Calu3 (cell line): ENCODE measurements around the gene KDM2A. TPM values are rescaled to one million over a fixed set of nuclear protein-coding genes. Genes with fewer than 3 reads are reported as not detected.

ENCODE experiments used
- BruUV-seq: library from RNA; stranded (reverse); fragments of 400-500 nt; replicated peaks from 2 replicates; lab custom pipeline; 2021; lab: Mats Ljungman, UMichigan
- CTCF ChIA-PET: fragments of 300-600 bp; sonication (Branson Sonifier 250); formaldehyde crosslinking; loops from one replicate; lab custom pipeline; 2022; ENCODE audit warnings: antibody characterized with exemption; lab: Charles Lee
- DNase-seq: peaks from one replicate; pipeline ENCODE4 v3.0.0; 2022
- H3K27ac Mint-ChIP-seq: one replicate; pipeline ENCODE4 v1.8.0; 2022; ENCODE audit warnings: mixed read lengths; ENCODE audit not compliant: unreplicated experiment
- H3K27me3 Mint-ChIP-seq: one replicate; pipeline ENCODE4 v1.8.0; 2022; ENCODE audit warnings: mixed read lengths; ENCODE audit not compliant: unreplicated experiment
- H3K36me3 Mint-ChIP-seq: one replicate; pipeline ENCODE4 v1.8.0; 2022; ENCODE audit warnings: mild to moderate bottlenecking, moderate library complexity, mixed read lengths; ENCODE audit not compliant: insufficient read depth, unreplicated experiment
- H3K4me1 Mint-ChIP-seq: one replicate; pipeline ENCODE4 v1.8.0; 2022; ENCODE audit warnings: mild to moderate bottlenecking, low read depth, mixed read lengths; ENCODE audit not compliant: unreplicated experiment
- H3K4me3 Mint-ChIP-seq: one replicate; pipeline ENCODE4 v1.8.0; 2022; ENCODE audit warnings: mild to moderate bottlenecking, low read depth, moderate library complexity, mixed read lengths; ENCODE audit not compliant: unreplicated experiment
- H3K9me3 Mint-ChIP-seq: one replicate; pipeline ENCODE4 v1.8.0; 2022; ENCODE audit warnings: low read depth, mixed read lengths; ENCODE audit not compliant: unreplicated experiment
- intact Hi-C: fragments of 100-400 bp; cut with micrococcal nuclease; formaldehyde crosslinking; loops from one replicate; pipeline ENCODE4 v1.10.0; 2022; ENCODE audit not compliant: unreplicated experiment
- total RNA-seq: library from RNA; stranded (reverse); gene quantifications from 2 replicates; pipeline ENCODE4 v1.2.3, GENCODE V29; 2022
- TF ChIP-seq, protein P1 (sequence below): fragments of 200-600 bp; IDR thresholded peaks from one replicate; pipeline ENCODE4 v1.8.0; 2022; ENCODE audit warnings: antibody characterized with exemption; ENCODE audit not compliant: unreplicated experiment

KDM2A gene
- total RNA-seq, 1 experiment from 2014 or later = 73.2 TPM

DNA sequence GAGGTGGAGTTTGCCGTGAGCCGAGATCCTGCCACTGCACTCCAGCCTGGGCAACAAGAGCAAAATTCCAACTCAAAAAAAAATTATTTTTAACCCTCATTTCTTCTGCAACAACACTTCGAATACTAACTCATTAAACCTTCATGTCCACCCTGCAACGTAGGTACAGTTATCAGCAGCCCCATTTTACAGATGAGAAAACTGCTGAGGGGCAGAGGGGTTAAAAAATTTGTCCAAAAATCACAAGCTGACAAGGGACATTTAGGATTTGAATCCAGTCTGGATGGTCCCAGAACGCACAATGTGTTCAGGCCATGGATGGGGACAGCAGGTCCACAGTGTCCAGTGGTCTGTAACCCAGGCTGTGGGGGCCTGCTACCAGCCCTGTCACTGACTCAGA, 33.4 kb upstream of the KDM2A start:
- H3K9me3 Mint-ChIP-seq = no peaks in the 10 kb centered on the region
- no TSS peak for BruUV-seq
- H3K27me3 Mint-ChIP-seq = no peaks in the 10 kb centered on the region
- no peaks in the 10 kb centered on the region for H3K36me3 Mint-ChIP-seq
- no peak overlapping the region for H3K4me3 Mint-ChIP-seq
- intact Hi-C loops = no loop called here
- H3K27ac Mint-ChIP-seq = no peak overlapping the region
- no peak for DNase-seq
- peaks cover 7% of the 10 kb centered on the region for H3K4me1 Mint-ChIP-seq
- TF ChIP-seq, protein P1, sequence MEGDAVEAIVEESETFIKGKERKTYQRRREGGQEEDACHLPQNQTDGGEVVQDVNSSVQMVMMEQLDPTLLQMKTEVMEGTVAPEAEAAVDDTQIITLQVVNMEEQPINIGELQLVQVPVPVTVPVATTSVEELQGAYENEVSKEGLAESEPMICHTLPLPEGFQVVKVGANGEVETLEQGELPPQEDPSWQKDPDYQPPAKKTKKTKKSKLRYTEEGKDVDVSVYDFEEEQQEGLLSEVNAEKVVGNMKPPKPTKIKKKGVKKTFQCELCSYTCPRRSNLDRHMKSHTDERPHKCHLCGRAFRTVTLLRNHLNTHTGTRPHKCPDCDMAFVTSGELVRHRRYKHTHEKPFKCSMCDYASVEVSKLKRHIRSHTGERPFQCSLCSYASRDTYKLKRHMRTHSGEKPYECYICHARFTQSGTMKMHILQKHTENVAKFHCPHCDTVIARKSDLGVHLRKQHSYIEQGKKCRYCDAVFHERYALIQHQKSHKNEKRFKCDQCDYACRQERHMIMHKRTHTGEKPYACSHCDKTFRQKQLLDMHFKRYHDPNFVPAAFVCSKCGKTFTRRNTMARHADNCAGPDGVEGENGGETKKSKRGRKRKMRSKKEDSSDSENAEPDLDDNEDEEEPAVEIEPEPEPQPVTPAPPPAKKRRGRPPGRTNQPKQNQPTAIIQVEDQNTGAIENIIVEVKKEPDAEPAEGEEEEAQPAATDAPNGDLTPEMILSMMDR = no peak
- CTCF ChIA-PET = no interaction called here

DNA sequence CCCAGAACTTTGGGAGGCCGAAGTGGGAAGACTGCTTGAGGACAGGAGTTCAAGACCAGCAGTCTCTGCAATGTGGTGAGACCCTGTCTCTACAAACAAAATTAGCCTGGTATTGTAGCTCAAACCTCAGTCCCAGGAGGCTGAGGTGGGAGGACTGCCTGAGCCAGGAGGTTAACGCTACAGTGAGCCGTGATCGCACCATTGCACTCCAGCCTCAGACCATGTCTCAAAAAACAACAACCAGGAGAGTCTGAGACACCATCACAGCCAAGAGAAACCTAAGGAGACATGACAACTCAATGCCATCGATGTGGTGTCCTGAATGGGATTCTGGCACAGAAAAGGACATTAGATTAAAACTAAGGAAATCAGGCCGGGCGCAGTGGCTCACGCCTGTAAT, 28.3 kb upstream of the KDM2A start:
- CTCF ChIA-PET = no interaction called here
- TF ChIP-seq, protein P1 = no peak

DNA sequence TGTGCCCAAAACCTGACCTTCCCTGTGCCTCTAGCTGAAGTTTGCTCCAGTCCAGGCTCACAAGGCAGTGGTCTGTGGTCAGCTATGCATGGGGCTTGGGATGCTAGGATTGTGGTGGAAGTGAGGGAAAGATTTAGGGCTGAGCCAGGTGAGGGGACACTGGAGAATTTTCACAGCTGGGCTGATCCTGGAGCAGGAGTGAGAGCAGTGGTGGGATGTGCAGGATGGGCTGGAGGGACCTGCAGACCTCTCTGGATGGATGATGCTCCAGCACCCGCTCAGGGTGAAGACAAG, 23.9 kb upstream of the KDM2A start:
- TF ChIP-seq, protein P1 = no peak
- no TSS peak for BruUV-seq
- Mint-ChIP-seq H3K4me3 (no peak overlapping the region), H3K9me3 (no peaks in the 10 kb centered on the region), H3K4me1 (no peaks in the 10 kb centered on the region), H3K27ac (no peak overlapping the region), H3K27me3 (no peaks in the 10 kb centered on the region), H3K36me3 (no peaks in the 10 kb centered on the region)
- DNase-seq = no peak
- intact Hi-C loops = loop anchor here (5.0 kb wide), 1 partner anchor 72 kb away; no protein-coding TSS in a partner anchor
- CTCF ChIA-PET = interaction anchor here (0.7 to 1.6 kb wide), 6 partner anchors 11 to 145 kb away, joined by 3 to 8 read pairs (median 5); partner anchors contain the start of gene KDM2A

More for the DNA sequence above, 28.3 kb upstream of the KDM2A start:
- Mint-ChIP-seq H3K4me1 (no peaks in the 10 kb centered on the region), H3K4me3 (no peak overlapping the region), H3K27me3 (no peaks in the 10 kb centered on the region), H3K27ac (no peak overlapping the region), H3K9me3 (no peaks in the 10 kb centered on the region), H3K36me3 (no peaks in the 10 kb centered on the region)
- intact Hi-C loops = no loop called here
- no peak for DNase-seq
- no TSS peak for BruUV-seq

DNA sequence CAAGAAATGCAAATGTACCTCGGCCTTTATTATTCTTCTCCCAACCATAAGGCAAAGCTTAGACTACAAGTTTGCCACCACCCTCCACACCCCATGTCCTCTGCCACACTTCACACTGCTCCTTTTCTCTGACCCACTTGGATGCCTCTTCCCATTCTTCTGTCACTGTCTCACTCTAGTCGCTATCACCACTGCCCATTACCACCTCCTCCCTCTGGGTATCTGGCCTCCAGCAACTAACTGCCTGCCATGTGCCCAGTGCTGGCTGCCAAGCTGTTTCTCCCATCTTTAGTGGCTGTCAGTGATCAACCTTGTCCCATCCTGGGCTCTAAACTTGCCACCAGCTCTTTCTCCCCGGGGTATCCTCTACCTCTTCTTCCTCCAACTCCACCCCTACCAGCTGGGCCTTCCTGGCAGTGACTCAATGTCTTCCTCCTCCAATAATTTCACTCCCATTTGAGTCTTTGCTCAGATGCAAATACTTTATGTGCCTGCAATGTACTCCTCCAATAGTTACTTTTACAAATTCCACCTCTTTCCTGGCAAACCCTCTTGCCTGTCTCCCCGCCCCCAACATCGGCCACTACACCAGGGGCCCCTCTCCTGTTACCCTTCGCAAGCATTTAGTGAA, 20.1 kb upstream of the KDM2A start:
- intact Hi-C loops = loop anchor here (5.0 kb wide), 1 partner anchor 68 kb away; no protein-coding TSS in a partner anchor
- no peak for DNase-seq
- Mint-ChIP-seq H3K27ac (no peak overlapping the region), H3K9me3 (no peaks in the 10 kb centered on the region), H3K27me3 (no peaks in the 10 kb centered on the region), H3K4me1 (no peaks in the 10 kb centered on the region), H3K4me3 (no peak overlapping the region), H3K36me3 (no peaks in the 10 kb centered on the region)
- BruUV-seq = no TSS peak
- TF ChIP-seq, protein P1 = no peak
- CTCF ChIA-PET = no interaction called here
